NCI-H748 (cell line): ENCODE data around the gene RARA.

ENCODE experiments used
- DNase-seq: peaks from one replicate; lab custom pipeline; 2025; ENCODE audit not compliant: unreplicated experiment; lab: John Stamatoyannopoulos, UW

RARA gene

DNA sequence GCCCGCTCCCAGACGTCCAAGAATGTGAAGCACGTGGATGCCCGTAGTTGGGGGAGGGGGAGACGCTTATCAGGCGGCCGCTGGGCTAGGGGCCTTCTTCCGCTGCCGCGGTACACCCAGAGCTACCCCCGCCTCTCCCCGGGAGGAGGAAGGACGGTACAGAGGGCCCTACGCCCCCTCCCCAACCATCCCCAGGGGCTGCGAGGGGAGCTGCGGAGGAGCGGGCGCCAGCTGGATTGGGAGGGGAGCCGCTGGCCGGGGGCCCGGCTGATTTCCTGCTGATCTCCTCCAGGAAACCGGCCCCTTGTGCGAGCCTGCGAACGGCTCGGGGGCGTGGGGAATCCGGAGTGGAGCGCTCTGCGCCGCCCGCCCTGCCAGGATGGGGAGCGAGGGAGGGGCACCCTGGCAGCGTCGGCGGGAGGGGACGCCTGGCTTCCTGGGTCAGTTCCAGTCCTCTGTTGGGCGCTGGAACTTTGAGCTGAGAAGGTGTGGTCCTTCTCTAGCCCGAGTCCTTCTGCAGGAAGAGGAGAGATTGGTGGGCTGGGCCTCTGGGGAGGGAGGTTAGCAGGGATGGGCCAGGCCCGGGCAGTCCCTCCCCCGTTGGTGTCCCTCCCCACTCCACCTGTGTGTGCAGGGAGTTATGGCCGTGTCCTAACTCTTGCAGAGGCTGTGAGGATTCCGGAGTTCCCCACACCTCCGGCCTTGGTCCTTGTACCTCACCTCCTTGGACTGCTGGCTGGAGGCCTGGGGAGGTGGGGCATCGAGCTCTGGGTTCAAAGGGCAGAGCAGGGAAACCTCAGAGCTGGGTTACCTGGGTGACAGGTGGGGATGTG, 36.4 kb downstream of the RARA start:
- DNase-seq: peak; percentile 57

- no peak for DNase-seq
Measured at GRCh38 chr17:40345994-40346764, 37.2 kb downstream of the RARA start.

GRCh38 chr17:40346765-40347158, 37.8 kb downstream of the RARA start:
- DNase-seq: no peak

DNA sequence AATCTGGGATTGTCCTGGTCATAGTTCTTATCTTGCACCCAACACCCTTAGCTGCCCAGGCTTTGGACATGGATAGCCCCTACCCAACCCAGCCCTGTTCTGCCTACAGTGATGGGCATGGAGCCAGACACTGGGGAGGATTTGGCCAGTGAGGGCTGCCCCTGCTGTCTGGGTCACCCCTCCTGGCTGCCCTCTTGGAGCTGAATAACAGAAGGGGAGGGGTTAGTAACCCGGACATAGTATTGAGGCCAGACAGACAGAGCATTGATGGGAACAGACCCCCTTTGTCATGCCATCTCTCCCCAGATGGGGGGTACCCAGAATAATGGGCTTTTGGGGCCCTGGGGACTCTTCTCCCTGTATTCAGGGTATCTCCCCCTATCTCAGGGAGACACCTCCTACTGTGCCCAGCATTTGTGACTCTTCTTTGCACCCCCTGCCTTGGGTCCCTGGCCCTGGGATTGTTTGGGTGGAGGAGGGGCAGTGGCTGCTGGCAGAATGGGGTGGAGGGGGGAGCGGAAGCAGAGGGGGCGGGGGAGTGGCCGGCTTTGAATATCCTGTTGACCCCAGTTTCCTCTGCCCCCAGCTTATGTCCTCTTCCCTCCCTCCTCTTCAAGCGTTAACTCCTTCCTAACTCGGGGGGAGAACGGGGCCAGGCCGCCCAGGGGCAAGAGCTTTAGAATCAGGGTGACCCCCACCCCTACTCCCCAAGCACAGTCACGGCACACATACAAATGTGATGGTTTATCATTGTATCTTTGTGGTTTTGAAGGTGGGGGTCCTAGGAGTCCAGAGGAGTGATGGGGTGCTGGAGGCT, 38.5 kb downstream of the RARA start:
- no peak for DNase-seq

GRCh38 chr17:40348136-40348504, 39.1 kb downstream of the RARA start:
- DNase-seq: no peak

DNA sequence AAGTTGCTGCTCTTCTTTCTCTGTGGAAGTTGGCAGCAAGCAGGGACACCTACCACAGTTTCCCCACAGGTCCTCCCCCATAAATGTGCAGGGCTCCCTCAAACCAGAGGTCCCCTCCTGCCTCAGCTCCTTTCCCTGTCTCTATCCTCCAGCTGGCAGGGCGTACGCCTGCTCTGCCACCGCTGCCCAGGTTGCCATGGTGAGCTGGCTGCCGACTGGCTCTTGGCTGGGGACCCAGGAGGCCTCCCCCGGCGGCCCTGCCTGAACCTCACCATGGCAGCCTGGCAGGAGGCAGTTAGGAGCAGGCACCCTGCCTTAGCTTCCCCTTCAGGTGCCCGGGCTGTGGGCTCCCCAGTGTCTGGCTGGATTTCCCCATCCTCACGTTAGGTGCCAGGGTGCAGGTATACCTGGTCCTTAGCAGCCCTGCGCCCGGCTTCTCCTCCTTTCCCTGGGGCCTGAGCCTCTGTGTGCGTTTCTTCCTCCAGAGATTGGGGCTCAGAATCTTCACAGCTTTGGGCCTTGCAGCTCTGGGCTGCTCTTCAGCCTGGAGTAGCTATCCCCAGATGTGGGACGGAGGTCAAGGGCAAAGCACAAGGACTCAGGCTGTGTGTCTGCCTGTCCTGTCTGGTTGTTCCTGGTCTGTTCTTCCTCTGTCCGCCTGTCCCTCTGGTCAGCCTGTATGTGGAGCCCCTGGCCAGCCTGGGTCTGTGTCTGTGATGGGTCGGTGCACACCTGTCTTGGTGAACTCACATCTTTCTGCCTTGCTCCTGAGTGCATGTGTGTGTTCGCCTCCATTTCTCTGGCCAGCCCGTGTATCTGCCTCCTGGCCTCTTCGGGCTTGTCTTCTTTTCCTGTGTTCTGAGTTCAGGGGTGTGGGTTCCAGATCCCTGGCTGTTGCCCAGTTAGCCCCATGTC, 39.8 kb downstream of the RARA start:
- DNase-seq: no peak

DNA sequence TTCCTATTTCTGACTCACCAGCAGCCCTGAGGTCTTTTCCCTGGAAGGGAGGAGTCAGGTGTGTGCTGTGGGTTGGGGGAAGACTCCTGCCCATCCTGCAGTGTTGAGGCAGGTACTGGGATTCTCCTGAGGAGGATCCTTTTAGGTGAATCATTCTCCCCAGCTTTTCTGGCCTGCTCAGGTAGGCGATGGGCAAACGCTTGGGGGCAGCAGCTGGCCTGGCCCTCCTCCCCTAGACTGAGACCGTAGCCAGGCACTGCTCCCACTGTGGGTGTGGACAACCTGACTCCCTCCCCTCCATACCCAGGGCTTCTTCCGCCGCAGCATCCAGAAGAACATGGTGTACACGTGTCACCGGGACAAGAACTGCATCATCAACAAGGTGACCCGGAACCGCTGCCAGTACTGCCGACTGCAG, 40.5 kb downstream of the RARA start:
- DNase-seq: no peak

GRCh38 chr17:40349895-40350688, 41.1 kb downstream of the RARA start:
- DNase-seq: peak; percentile 65

DNA sequence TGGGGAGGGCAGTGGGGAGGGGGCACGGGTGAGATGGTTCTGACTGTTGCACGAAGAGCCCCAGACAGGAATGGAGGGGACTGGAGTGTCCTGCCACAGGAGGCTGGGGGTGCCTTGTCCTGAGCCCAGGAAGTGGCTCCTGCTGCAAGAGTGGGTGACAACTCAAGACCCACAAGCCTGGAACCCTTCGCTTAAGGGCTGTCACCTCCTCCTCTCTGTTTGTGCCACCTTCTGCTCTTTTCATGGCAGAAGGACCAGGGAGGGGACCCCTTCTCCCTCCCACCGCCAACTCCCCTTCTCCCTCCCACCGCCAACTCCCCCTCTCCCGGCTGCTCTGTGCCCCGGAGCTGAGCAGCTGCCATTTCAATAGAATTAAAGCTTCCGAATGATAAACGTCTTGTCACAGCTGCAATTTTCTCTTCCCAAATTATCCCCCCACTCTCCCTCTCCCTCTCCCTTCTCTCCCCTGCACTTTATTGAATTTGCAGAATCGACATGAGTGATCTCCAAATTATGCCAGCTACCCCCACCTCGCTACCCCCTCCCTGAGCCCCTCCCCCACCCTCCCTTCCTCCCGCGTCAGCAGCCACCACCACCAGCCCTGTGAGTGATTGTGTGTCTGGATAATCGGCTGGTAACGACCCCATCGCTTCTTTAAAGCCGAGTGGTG, 41.8 kb downstream of the RARA start:
- no peak for DNase-seq

DNA sequence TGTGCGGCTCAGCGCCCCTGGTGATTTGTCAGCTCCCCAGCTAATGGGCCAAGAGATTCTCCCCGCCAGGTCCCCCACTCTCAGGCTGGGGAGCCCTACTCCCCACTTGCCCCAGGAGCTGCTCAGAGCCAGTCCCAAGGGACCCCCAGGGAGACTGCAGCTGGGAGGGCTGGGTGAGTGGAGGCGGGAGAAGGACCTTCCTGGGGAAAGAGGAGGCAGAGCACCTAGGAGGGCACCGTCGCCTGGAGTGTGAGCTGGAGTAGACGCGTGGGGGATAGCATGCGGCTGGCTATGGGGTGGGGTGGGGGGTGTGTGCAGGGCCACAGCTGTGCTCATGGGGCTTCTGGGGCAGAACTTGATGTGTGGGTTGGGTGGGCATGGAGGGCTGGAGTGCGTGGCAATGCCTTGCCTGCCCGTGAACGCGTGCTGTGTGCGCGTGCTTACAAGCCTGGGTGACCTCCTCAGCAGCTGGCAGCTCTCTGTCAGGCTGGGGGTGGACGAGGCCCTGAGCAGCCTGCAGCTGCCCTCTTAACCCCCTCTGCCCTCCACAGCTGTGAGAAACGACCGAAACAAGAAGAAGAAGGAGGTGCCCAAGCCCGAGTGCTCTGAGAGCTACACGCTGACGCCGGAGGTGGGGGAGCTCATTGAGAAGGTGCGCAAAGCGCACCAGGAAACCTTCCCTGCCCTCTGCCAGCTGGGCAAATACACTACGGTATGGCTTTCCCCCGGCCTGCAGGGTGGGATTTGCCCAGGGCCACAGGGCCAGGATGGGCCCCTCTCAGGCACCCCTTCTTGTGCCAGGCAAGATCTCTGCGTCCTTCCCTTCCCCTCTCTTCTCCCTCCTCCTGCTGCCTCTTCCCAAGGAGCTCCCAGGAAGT, 42.6 kb downstream of the RARA start:
- DNase-seq: peak; percentile 30

DNA sequence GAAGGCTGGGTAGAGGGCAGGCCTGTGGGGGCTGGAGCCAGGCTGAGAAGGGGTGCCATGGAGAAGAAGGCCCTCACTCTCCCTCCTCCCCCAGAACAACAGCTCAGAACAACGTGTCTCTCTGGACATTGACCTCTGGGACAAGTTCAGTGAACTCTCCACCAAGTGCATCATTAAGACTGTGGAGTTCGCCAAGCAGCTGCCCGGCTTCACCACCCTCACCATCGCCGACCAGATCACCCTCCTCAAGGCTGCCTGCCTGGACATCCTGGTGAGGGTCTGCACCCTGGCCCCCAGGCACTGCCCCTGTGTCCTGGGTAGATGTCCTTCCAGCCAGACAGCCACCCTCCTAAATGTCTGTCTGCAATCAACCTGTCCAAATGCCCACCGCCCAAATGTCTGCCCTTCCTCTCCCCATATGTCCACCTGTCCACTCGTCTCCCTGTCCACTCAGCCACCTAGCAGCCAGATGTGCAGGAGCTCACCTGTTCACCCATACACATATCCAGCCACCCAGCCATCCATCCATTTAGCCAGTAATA, 43.3 kb downstream of the RARA start:
- DNase-seq: no peak

GRCh38 chr17:40352779-40353394, 43.9 kb downstream of the RARA start:
- no peak for DNase-seq

GRCh38 chr17:40354221-40355122, 45.5 kb downstream of the RARA start:
- no peak for DNase-seq

DNA sequence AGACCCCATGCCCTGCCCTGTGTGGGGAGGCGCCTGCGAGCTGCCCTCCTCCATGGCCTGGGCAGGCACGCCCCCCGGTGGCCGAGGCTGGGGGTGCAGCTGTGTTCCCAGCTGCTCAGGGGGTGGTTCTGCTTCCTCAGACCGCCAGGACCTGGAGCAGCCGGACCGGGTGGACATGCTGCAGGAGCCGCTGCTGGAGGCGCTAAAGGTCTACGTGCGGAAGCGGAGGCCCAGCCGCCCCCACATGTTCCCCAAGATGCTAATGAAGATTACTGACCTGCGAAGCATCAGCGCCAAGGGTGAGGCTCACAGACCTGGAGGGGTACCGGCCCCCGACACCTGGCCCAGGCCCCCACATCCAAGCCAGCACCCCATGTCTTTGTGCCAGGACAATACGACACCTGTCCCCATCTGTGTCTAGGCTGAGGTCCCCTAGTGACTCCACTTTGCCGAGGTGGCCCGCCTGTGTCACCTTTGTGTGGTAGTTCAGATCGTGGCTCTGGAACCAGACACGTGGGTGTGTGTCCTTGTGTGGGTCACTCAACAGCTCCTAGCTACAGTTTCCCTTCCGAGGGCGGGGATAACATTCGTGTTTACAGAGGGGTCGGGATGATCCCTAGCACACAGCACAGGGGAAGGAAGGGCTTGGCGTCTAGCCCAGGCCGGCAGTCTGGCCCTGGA, 46.3 kb downstream of the RARA start:
- DNase-seq: peak; percentile 60

GRCh38 chr17:40355804-40356758, 47.1 kb downstream of the RARA start:
- DNase-seq: no peak
